Measurements from ENCODE around the gene SLC10A7.

The SLC10A7 gene

GRCh38 chr4:146278986-146279385, 242.8 kb downstream of the SLC10A7 start:
- no peaks in the 10 kb centered on the region for H3K9me3 ChIP-seq (ENCODE audit: control insufficient read depth, low read length)
- H3K14ac ChIP-seq (ENCODE audit: low read length in 2 of 2): no peak overlapping the region
- no peak overlapping the region for H3K27ac ChIP-seq (ENCODE audit: low read length, poor library complexity, severe bottlenecking)
- H3K36me3 ChIP-seq (ENCODE audit: control insufficient read depth in 1 of 2, insufficient read depth in 2 of 2, low read depth in 1 of 2, low read length in 2 of 2): no peaks in the 10 kb centered on the region
- no peaks in the 10 kb centered on the region for H3K27me3 ChIP-seq (ENCODE audit: control insufficient read depth in 1 of 2, insufficient read depth in 1 of 2, low read length in 2 of 2)
- no peak overlapping the region for H2BK120ac ChIP-seq (ENCODE audit: low read depth, low read length)
- no peak overlapping the region for H3K4ac ChIP-seq (ENCODE audit: low read depth in 1 of 2, low read length in 2 of 2)
- no peaks in the 10 kb centered on the region for H3K79me1 ChIP-seq (replicated peaks; ENCODE audit: low read length, poor library complexity, severe bottlenecking)
- H3K4me2 ChIP-seq (ENCODE audit: low read length, poor library complexity, severe bottlenecking): no peak overlapping the region
- H3K4me3 ChIP-seq (ENCODE audit: insufficient read depth in 1 of 2, low read depth in 1 of 2, low read length in 2 of 2): peak overlapping the region in 1 of 2 experiments; percentile 28
- no peak overlapping the region for H3K18ac ChIP-seq (ENCODE audit: low read depth in 1 of 2, low read length in 2 of 2)
- no peaks in the 10 kb centered on the region for H3K4me1 ChIP-seq (ENCODE audit: control insufficient read depth, insufficient read depth, low read depth, low read length)
- H2BK12ac ChIP-seq (ENCODE audit: low read length in 2 of 2): no peak overlapping the region
- DNase-seq: peak; percentile 41
- no peak overlapping the region for H3K23ac ChIP-seq (ENCODE audit: low read length in 2 of 2)
- H4K8ac ChIP-seq (ENCODE audit: low read length): no peak overlapping the region
- H3K9ac ChIP-seq (ENCODE audit: low read length): peak overlapping the region; percentile 59
- H4K91ac ChIP-seq (ENCODE audit: low read length): no peak overlapping the region
- WGBS: no CpG with 5 or more reads among the region's 1 CpG
- no peak overlapping the region for H2AFZ ChIP-seq (ENCODE audit: low read depth, low read length)
- H2BK15ac ChIP-seq (ENCODE audit: low read depth, poor library complexity, severe bottlenecking): no peak overlapping the region
- H2AK5ac ChIP-seq (ENCODE audit: low read length, severe bottlenecking): no peak overlapping the region
- no peak overlapping the region for H2BK5ac ChIP-seq (ENCODE audit: low read depth, low read length, poor library complexity, severe bottlenecking)

DNA sequence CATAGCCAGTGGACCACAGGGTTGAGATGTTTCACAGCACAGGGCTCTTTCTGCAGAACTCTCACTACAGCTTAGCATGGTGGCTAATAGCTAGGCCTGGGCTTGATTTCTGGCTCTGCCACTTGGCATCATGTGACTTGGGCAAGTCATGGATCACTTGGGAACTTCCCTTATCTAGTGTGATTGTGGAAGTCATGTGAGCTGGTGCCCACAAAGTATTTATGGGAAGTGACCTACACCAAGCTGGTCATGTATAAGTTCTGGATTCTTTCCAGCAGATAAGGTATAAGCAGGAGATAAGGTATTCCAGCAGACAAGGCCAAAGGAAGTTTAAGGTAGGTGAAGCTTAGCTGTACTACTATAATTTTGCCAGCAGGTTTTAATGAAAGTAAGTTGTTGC, 246.4 kb downstream of the SLC10A7 start:
- H3K23ac ChIP-seq (ENCODE audit: low read length in 2 of 2): no peak overlapping the region
- no peak overlapping the region for H2AK5ac ChIP-seq (ENCODE audit: low read length, severe bottlenecking)
- no peaks in the 10 kb centered on the region for H3K79me1 ChIP-seq (replicated peaks; ENCODE audit: low read length, poor library complexity, severe bottlenecking)
- H2BK5ac ChIP-seq (ENCODE audit: low read depth, low read length, poor library complexity, severe bottlenecking): no peak overlapping the region
- no peak overlapping the region for H3K4me3 ChIP-seq (ENCODE audit: insufficient read depth in 1 of 2, low read depth in 1 of 2, low read length in 2 of 2)
- no peak overlapping the region for H4K8ac ChIP-seq (ENCODE audit: low read length)
- H2BK120ac ChIP-seq (ENCODE audit: low read depth, low read length): no peak overlapping the region
- H2BK15ac ChIP-seq (ENCODE audit: low read depth, poor library complexity, severe bottlenecking): no peak overlapping the region
- no peaks in the 10 kb centered on the region for H3K27me3 ChIP-seq (ENCODE audit: control insufficient read depth in 1 of 2, insufficient read depth in 1 of 2, low read length in 2 of 2)
- no peaks in the 10 kb centered on the region for H3K36me3 ChIP-seq (ENCODE audit: control insufficient read depth in 1 of 2, insufficient read depth in 2 of 2, low read depth in 1 of 2, low read length in 2 of 2)
- H3K14ac ChIP-seq (ENCODE audit: low read length in 2 of 2): no peak overlapping the region
- peak overlapping the region in 1 of 2 experiments; percentile 2 for H3K18ac ChIP-seq (ENCODE audit: low read depth in 1 of 2, low read length in 2 of 2)
- no peak overlapping the region for H3K4ac ChIP-seq (ENCODE audit: low read depth in 1 of 2, low read length in 2 of 2)
- no peaks in the 10 kb centered on the region for H3K4me1 ChIP-seq (ENCODE audit: control insufficient read depth, insufficient read depth, low read depth, low read length)
- no peak overlapping the region for H2AFZ ChIP-seq (ENCODE audit: low read depth, low read length)
- H3K27ac ChIP-seq (ENCODE audit: low read length, poor library complexity, severe bottlenecking): no peak overlapping the region
- H3K9ac ChIP-seq (ENCODE audit: low read length): no peak overlapping the region
- no peak overlapping the region for H3K4me2 ChIP-seq (ENCODE audit: low read length, poor library complexity, severe bottlenecking)
- DNase-seq: no peak
- no peak overlapping the region for H4K91ac ChIP-seq (ENCODE audit: low read length)
- H3K9me3 ChIP-seq (ENCODE audit: control insufficient read depth, low read length): no peaks in the 10 kb centered on the region
- H2BK12ac ChIP-seq (ENCODE audit: low read length in 2 of 2): no peak overlapping the region

GRCh38 chr4:146274774-146275173, 247.0 kb downstream of the SLC10A7 start:
- H3K18ac ChIP-seq (ENCODE audit: low read depth in 1 of 2, low read length in 2 of 2): no peak overlapping the region
- no peak overlapping the region for H4K8ac ChIP-seq (ENCODE audit: low read length)
- H3K27ac ChIP-seq (ENCODE audit: low read length, poor library complexity, severe bottlenecking): no peak overlapping the region
- H3K4me3 ChIP-seq (ENCODE audit: insufficient read depth in 1 of 2, low read depth in 1 of 2, low read length in 2 of 2): no peak overlapping the region
- H3K23ac ChIP-seq (ENCODE audit: low read length in 2 of 2): no peak overlapping the region
- no peak overlapping the region for H2AK5ac ChIP-seq (ENCODE audit: low read length, severe bottlenecking)
- H2BK5ac ChIP-seq (ENCODE audit: low read depth, low read length, poor library complexity, severe bottlenecking): no peak overlapping the region
- no peak overlapping the region for H3K4ac ChIP-seq (ENCODE audit: low read depth in 1 of 2, low read length in 2 of 2)
- H3K36me3 ChIP-seq (ENCODE audit: control insufficient read depth in 1 of 2, insufficient read depth in 2 of 2, low read depth in 1 of 2, low read length in 2 of 2): no peaks in the 10 kb centered on the region
- H4K91ac ChIP-seq (ENCODE audit: low read length): no peak overlapping the region
- no peak overlapping the region for H2BK15ac ChIP-seq (ENCODE audit: low read depth, poor library complexity, severe bottlenecking)
- no peak overlapping the region for H2BK12ac ChIP-seq (ENCODE audit: low read length in 2 of 2)
- no peak overlapping the region for H2AFZ ChIP-seq (ENCODE audit: low read depth, low read length)
- DNase-seq: no peak
- H3K9me3 ChIP-seq (ENCODE audit: control insufficient read depth, low read length): no peaks in the 10 kb centered on the region
- no peaks in the 10 kb centered on the region for H3K4me1 ChIP-seq (ENCODE audit: control insufficient read depth, insufficient read depth, low read depth, low read length)
- H3K14ac ChIP-seq (ENCODE audit: low read length in 2 of 2): no peak overlapping the region
- H3K79me1 ChIP-seq (replicated peaks; ENCODE audit: low read length, poor library complexity, severe bottlenecking): no peaks in the 10 kb centered on the region
- no peaks in the 10 kb centered on the region for H3K27me3 ChIP-seq (ENCODE audit: control insufficient read depth in 1 of 2, insufficient read depth in 1 of 2, low read length in 2 of 2)
- H3K4me2 ChIP-seq (ENCODE audit: low read length, poor library complexity, severe bottlenecking): no peak overlapping the region
- WGBS: 89% methylated on average over 1 of the region's 1 CpG
- H2BK120ac ChIP-seq (ENCODE audit: low read depth, low read length): no peak overlapping the region
- H3K9ac ChIP-seq (ENCODE audit: low read length): no peak overlapping the region

- H4K91ac ChIP-seq (ENCODE audit: low read length): no peak overlapping the region
- H3K4me2 ChIP-seq (ENCODE audit: low read length, poor library complexity, severe bottlenecking): no peak overlapping the region
- no peak overlapping the region for H2AFZ ChIP-seq (ENCODE audit: low read depth, low read length)
- H3K27ac ChIP-seq (ENCODE audit: low read length, poor library complexity, severe bottlenecking): no peak overlapping the region
- H2AK5ac ChIP-seq (ENCODE audit: low read length, severe bottlenecking): no peak overlapping the region
- no peaks in the 10 kb centered on the region for H3K4me1 ChIP-seq (ENCODE audit: control insufficient read depth, insufficient read depth, low read depth, low read length)
- no peak overlapping the region for H4K8ac ChIP-seq (ENCODE audit: low read length)
- H3K36me3 ChIP-seq (ENCODE audit: control insufficient read depth in 1 of 2, insufficient read depth in 2 of 2, low read depth in 1 of 2, low read length in 2 of 2): no peaks in the 10 kb centered on the region
- peak overlapping the region in 1 of 2 experiments; percentile 48 for H3K18ac ChIP-seq (ENCODE audit: low read depth in 1 of 2, low read length in 2 of 2)
- H3K9ac ChIP-seq (ENCODE audit: low read length): no peak overlapping the region
- H3K27me3 ChIP-seq (ENCODE audit: control insufficient read depth in 1 of 2, insufficient read depth in 1 of 2, low read length in 2 of 2): no peaks in the 10 kb centered on the region
- WGBS: 97% methylated on average over 3 of the region's 5 CpGs
- H2BK15ac ChIP-seq (ENCODE audit: low read depth, poor library complexity, severe bottlenecking): no peak overlapping the region
- peak overlapping the region in 1 of 2 experiments; percentile 63 for H2BK12ac ChIP-seq (ENCODE audit: low read length in 2 of 2)
- no peak for DNase-seq
- no peak overlapping the region for H3K4me3 ChIP-seq (ENCODE audit: insufficient read depth in 1 of 2, low read depth in 1 of 2, low read length in 2 of 2)
- no peak overlapping the region for H3K4ac ChIP-seq (ENCODE audit: low read depth in 1 of 2, low read length in 2 of 2)
- no peak overlapping the region for H3K23ac ChIP-seq (ENCODE audit: low read length in 2 of 2)
- no peak overlapping the region for H2BK5ac ChIP-seq (ENCODE audit: low read depth, low read length, poor library complexity, severe bottlenecking)
- peak overlapping the region in 1 of 2 experiments; percentile 75 for H3K14ac ChIP-seq (ENCODE audit: low read length in 2 of 2)
- H3K79me1 ChIP-seq (replicated peaks; ENCODE audit: low read length, poor library complexity, severe bottlenecking): no peaks in the 10 kb centered on the region
- H2BK120ac ChIP-seq (ENCODE audit: low read depth, low read length): no peak overlapping the region
- H3K9me3 ChIP-seq (ENCODE audit: control insufficient read depth, low read length): no peaks in the 10 kb centered on the region
These were observed 248.4 kb downstream of the SLC10A7 start for GRCh38 chr4:146273204-146273901.

Measured in mesenchymal stem cell (in vitro differentiated cells and primary cell).